Psoas muscle (tissue), 8 donors: ENCODE results near the gene BMS1. TPM values are rescaled to one million over a fixed set of nuclear protein-coding genes. Genes with fewer than 3 reads are reported as not detected.

Experiments
- ATAC-seq, 4 donors: fragments of 200-7000 bp; cut with Tn5 transposase; one replicate each; pipeline ENCODE4 v1.9.1; 2020; ENCODE audit warnings: moderate library complexity in 3 of 4, mild to moderate bottlenecking in 2 of 4
- DNase-seq, 2 donors: peaks; one replicate each; pipeline ENCODE4 v3.0.0-alpha.2; 2020
- H3K27ac ChIP-seq: fragments of 200-600 bp; one replicate; pipeline ENCODE4 v1.8.0; 2022
- H3K27me3 ChIP-seq, 3 donors: fragments of 200-600 bp in 1 of 3; one replicate each; pipeline versions ENCODE4 v1.6.1 to v1.8.0; 2013 to 2022; ENCODE audit warnings: low read length in 2 of 3, mild to moderate bottlenecking in 2 of 3, moderate library complexity in 1 of 3; ENCODE audit not compliant: insufficient read depth in 3 of 3
- H3K36me3 ChIP-seq, 2 donors: fragments of 200-600 bp in 1 of 2; one replicate each; pipeline versions ENCODE4 v1.6.1 to v1.8.0; 2013 to 2022; ENCODE audit warnings: low read depth in 1 of 2, mild to moderate bottlenecking in 1 of 2, moderate library complexity in 1 of 2; ENCODE audit not compliant: insufficient read depth in 1 of 2
- H3K4me1 ChIP-seq: fragments of 200-600 bp; one replicate; pipeline ENCODE4 v1.8.0; 2022
- H3K4me3 ChIP-seq: fragments of 200-600 bp; one replicate; pipeline ENCODE4 v1.8.0; 2022; ENCODE audit warnings: mild to moderate bottlenecking
- H3K9me3 ChIP-seq: fragments of 200-600 bp; one replicate; pipeline ENCODE4 v1.8.0; 2022
- WGBS, 3 donors: extraction: QIAGEN DNeasy Blood & Tissue Kit; methylation state at CpG; one replicate each; pipeline versions ENCODE4 v1.1.6 to v1.1.7; 2013; 5-methylcytosine and 5-hydroxymethylcytosine counted together
- intact Hi-C, 2 donors: fragments of 100-400 bp; cut with DNase I; formaldehyde crosslinking; loops; one replicate each; pipeline versions ENCODE4 v1.11.0 to v1.14.2; 2022
- polyA plus RNA-seq, 3 donors: library from polyadenylated mRNA; stranded (reverse); fragments of 200-250 nt; gene quantifications; one replicate each; pipeline ENCODE4 v1.2.3, GENCODE V29; 2013
- total RNA-seq, 4 donors: library from RNA; stranded (reverse); fragmentation: NEBNext Ultra II Directional in 2 of 4; extraction: Animal tissue kit (Norgen Biotek cat#: 25700) in 2 of 4; gene quantifications; one replicate each; pipeline versions ENCODE4 v1.2.1 to v1.2.4, GENCODE V29; 2021 to 2023
- TF ChIP-seq, protein P1 (sequence below): fragments of 200-600 bp; IDR thresholded peaks from one replicate; pipeline ENCODE4 v1.8.0; 2022; ENCODE audit warnings: antibody characterized with exemption
- donor health status: healthy with polysubstance abuse.
- donor health status: DM: no; HTN: no; CAD: no; lungs with moderate emphysema.
- donor health status: Bipolar disorder and iron deficiency.
- donor health status: healthy.
- donor health status: DM: yes; HTN: yes; CAD: no.
- donor health status: DM: no; HTN: no; CAD: no.
- donor health status: DM: no; HTN: no; CAD: no.
- donor health status: DM: yes; HTN: yes; CAD: no.

The BMS1 gene
- total and polyA plus RNA-seq, 7 donors = 13.1 to 30.2 (median 23.2) TPM

DNA sequence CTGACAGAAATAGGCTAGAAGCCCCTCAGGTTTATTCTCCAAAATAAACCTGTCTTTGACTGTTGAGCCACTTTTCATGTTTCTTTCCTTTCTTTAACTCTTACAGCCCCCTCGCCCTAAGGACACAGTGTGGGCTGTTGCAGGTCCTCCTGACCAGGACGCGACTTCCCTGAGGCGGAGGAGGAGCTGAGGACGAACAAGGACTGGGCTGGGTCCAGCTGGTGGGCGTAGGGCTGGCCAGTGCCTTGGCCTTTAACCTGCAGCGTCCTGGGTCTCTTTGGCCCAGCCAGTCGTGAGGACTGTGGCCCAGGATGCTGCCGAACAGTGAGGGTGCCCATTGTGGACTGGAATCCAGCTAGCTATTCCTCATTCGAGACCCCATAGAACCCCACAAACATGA is 13.4 kb upstream of the BMS1 start:
- intact Hi-C loops = no loop called here
- no peak for ATAC-seq
- 79 to 86% (median 84%) methylated on average over 10 of the region's 10 CpGs for WGBS, 3 donors

DNA sequence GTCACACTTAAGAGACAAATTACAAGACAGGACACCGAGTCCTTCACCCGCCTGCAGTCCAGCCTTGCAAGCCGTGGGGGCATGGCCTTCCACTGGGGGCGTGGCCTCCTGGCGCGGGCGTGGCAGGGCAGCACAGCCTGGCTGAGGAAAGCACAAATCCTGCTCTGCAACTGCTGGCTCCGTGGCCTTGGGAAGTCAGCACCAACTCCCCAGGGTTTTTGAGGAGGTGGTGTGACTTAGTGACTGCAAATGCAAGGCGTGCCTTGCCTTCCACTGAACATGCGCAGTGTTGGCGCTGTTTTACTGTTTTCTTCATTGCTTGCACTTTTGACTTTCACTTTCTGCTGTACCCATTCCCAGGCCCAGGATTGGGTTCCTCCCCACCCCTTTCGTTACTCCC is 12.9 kb upstream of the BMS1 start:
- H3K4me3 ChIP-seq = no peak overlapping the region
- H3K27me3 ChIP-seq = peaks cover 0 to 6% (median 0%) of the 10 kb centered on the region in 3 donors
- H3K9me3 ChIP-seq = no peaks in the 10 kb centered on the region
- WGBS, 3 donors = 82 to 85% (median 82%) methylated on average over 12 of the region's 12 CpGs
- H3K27ac ChIP-seq = no peak overlapping the region
- intact Hi-C loops = no loop called here
- no peak for DNase-seq
- TF ChIP-seq, protein P1, sequence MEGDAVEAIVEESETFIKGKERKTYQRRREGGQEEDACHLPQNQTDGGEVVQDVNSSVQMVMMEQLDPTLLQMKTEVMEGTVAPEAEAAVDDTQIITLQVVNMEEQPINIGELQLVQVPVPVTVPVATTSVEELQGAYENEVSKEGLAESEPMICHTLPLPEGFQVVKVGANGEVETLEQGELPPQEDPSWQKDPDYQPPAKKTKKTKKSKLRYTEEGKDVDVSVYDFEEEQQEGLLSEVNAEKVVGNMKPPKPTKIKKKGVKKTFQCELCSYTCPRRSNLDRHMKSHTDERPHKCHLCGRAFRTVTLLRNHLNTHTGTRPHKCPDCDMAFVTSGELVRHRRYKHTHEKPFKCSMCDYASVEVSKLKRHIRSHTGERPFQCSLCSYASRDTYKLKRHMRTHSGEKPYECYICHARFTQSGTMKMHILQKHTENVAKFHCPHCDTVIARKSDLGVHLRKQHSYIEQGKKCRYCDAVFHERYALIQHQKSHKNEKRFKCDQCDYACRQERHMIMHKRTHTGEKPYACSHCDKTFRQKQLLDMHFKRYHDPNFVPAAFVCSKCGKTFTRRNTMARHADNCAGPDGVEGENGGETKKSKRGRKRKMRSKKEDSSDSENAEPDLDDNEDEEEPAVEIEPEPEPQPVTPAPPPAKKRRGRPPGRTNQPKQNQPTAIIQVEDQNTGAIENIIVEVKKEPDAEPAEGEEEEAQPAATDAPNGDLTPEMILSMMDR = no peak
- no peaks in the 10 kb centered on the region for H3K4me1 ChIP-seq
- no peaks in the 10 kb centered on the region for H3K36me3 ChIP-seq
- no peak for ATAC-seq

More for the DNA sequence above, 13.4 kb upstream of the BMS1 start:
- Histone ChIP-seq H3K4me3 (no peak overlapping the region), H3K27me3 (peaks cover 0 to 6% (median 0%) of the 10 kb centered on the region in 3 donors), H3K27ac (no peak overlapping the region), H3K4me1 (no peaks in the 10 kb centered on the region), H3K36me3 (no peaks in the 10 kb centered on the region), H3K9me3 (no peaks in the 10 kb centered on the region)
- TF ChIP-seq, protein P1 = no peak
- no peak for DNase-seq

DNA sequence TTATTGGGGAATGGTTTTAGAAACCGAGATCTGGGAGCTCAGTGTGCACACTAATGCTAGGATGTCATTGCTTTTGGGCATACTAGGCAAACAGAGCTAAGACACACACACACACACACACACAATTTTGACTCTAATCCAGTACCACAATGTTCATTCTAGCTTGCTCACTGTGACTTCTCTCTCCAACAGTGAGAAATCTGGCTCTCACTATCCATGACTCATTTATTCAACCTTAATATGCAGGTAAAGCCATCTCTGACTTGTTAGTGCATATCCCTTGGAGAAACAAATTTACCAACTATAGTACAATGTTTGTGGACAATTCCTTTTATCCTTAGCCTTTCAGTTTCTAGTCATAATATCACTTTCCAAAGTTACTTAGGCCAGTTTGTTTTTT is 5.9 kb upstream of the BMS1 start:
- Histone ChIP-seq H3K27ac (no peak overlapping the region), H3K27me3 (peaks cover 0 to 10% (median 0%) of the 10 kb centered on the region in 3 donors), H3K4me3 (no peak overlapping the region), H3K36me3 (no peaks in the 10 kb centered on the region), H3K9me3 (no peaks in the 10 kb centered on the region), H3K4me1 (no peaks in the 10 kb centered on the region)
- intact Hi-C loops = no loop called here
- no peak for ATAC-seq
- DNase-seq = no peak
- WGBS, 3 donors = 29 to 52% (median 38%) methylated on average over 1 of the region's 1 CpG
- TF ChIP-seq, protein P1 = no peak

DNA sequence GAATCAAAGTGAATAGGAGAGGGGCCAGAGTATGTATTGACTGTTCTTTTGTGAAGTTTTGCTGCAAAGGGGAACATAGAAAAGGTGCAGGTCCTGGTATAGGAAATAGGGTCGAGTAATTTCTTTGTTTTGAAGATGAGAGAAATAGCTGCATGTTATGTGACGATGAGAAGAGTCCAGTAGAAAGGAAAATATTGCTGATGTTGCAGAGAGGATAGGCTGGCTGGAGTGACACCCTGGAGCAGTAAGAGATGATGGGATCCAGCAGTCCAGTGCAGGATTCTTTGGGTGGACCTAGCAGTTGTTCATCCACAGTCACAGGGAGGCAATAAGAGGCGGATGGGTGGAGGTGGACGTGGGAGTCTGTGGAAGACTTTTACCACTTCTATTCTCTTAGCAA is 2.1 kb upstream of the BMS1 start:
- Histone ChIP-seq H3K4me1 (peaks cover 9% of the 10 kb centered on the region), H3K36me3 (peaks cover 6 to 15% of the 10 kb centered on the region in 2 donors), H3K27ac (no peak overlapping the region), H3K27me3 (peaks cover 0 to 10% (median 0%) of the 10 kb centered on the region in 3 donors), H3K4me3 (no peak overlapping the region), H3K9me3 (no peaks in the 10 kb centered on the region)
- DNase-seq = no peak
- WGBS, 3 donors = 77 to 94% (median 86%) methylated on average over 4 of the region's 4 CpGs
- intact Hi-C loops = loop anchor here in 1 of 2 donors (5.0 kb wide), 1 partner anchor 143 kb away; the partner anchor contains the start of gene ZNF33B
- no peak for ATAC-seq
- TF ChIP-seq, protein P1 = no peak
